ENCODE measurements around the gene USP47. TPM values are rescaled to one million over a fixed set of nuclear protein-coding genes. Genes with fewer than 3 reads are reported as not detected.

USP47 gene
- total RNA-seq, 4 donors from 2014 or later, result 84.4 to 222 (median 97.6) TPM

GRCh38 chr11:11806074-11806473 is 35.7 kb upstream of the USP47 start:
- intact Hi-C loops (cut with DNase I; ENCODE audit: low total_unique reads), result no loop called here
- no peak overlapping the region for H3K27ac ChIP-seq
- no peaks in the 10 kb centered on the region for H3K9me3 ChIP-seq
- no peak for TF ChIP-seq CTCF (IDR thresholded peaks at IDR 0.05 in 4 of 5, conservative IDR thresholded peaks at IDR 0.05 in 1 of 5)
- no peak for TF ChIP-seq POLR2A (IDR thresholded peaks at IDR 0.05)
- DNase-seq (no peak), ATAC-seq (no peak)
- no peaks in the 10 kb centered on the region for H3K27me3 ChIP-seq
- H3K4me3 ChIP-seq, result no peak overlapping the region
- no peaks in the 10 kb centered on the region for H3K36me3 ChIP-seq
- in situ Hi-C loops (cut with MboI; ENCODE audit: low sequenced_read_pairs in 4 of 4), result loop anchor here in 2 of 4 donors (10.0 to 25.0 kb wide), 3 partner anchors 229 to 456 kb away; no protein-coding TSS in a partner anchor
- no peaks in the 10 kb centered on the region for H3K4me1 ChIP-seq

DNA sequence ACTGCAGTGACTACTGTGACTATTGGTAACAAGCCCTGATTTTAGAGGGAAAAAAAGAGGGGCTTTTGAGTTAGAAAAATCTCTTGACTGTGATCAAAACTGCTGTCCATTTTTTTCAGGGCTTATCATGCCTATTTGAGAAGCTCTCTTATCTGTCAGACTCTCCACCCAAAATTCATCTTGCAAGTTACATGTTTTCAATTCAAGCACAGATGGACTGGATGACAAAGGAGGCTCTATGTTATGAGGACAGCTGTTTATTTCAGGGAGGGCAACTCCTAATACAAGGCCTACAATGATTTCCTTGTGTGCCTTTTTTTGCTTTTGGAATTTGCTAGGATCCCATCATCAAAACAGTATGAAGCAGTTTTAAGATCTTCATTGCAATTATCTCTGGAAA is 35.2 kb upstream of the USP47 start:
- Histone ChIP-seq H3K4me3 (no peak overlapping the region), H3K4me1 (no peaks in the 10 kb centered on the region), H3K27ac (no peak overlapping the region), H3K9me3 (no peaks in the 10 kb centered on the region), H3K27me3 (no peaks in the 10 kb centered on the region), H3K36me3 (no peaks in the 10 kb centered on the region)
- intact Hi-C loops (cut with DNase I; ENCODE audit: low total_unique reads), result no loop called here
- in situ Hi-C loops (cut with MboI; ENCODE audit: low sequenced_read_pairs in 4 of 4), result loop anchor here in 2 of 4 donors (10.0 to 25.0 kb wide), 3 partner anchors 228 to 456 kb away; no protein-coding TSS in a partner anchor
- ATAC-seq, result no peak
- TF ChIP-seq POLR2A (IDR thresholded peaks at IDR 0.05) (no peak), CTCF (IDR thresholded peaks at IDR 0.05 in 4 of 5, conservative IDR thresholded peaks at IDR 0.05 in 1 of 5) (no peak)
- DNase-seq, result no peak

- Histone ChIP-seq H3K4me1 (peaks cover 0 to 6% of the 10 kb centered on the region in 2 donors), H3K4me3 (no peak overlapping the region), H3K9me3 (no peaks in the 10 kb centered on the region), H3K27ac (no peak overlapping the region), H3K27me3 (no peaks in the 10 kb centered on the region), H3K36me3 (no peaks in the 10 kb centered on the region)
- intact Hi-C loops (cut with DNase I; ENCODE audit: low total_unique reads), result no loop called here
- no peak for DNase-seq
- no peak for ATAC-seq
- in situ Hi-C loops (cut with MboI; ENCODE audit: low sequenced_read_pairs in 4 of 4), result loop anchor here in 2 of 4 donors (10.0 to 25.0 kb wide), 3 partner anchors 227 to 454 kb away; no protein-coding TSS in a partner anchor
- no peak for TF ChIP-seq CTCF (IDR thresholded peaks at IDR 0.05 in 4 of 5, conservative IDR thresholded peaks at IDR 0.05 in 1 of 5)
- no peak for TF ChIP-seq POLR2A (IDR thresholded peaks at IDR 0.05)
Measured at GRCh38 chr11:11807811-11808782, 33.7 kb upstream of the USP47 start.

GRCh38 chr11:11808992-11809615 is 32.7 kb upstream of the USP47 start:
- in situ Hi-C loops (cut with MboI; ENCODE audit: low sequenced_read_pairs in 4 of 4), result loop anchor here in 2 of 4 donors (10.0 to 25.0 kb wide), 3 partner anchors 226 to 453 kb away; no protein-coding TSS in a partner anchor
- intact Hi-C loops (cut with DNase I; ENCODE audit: low total_unique reads), result no loop called here
- TF ChIP-seq POLR2A (IDR thresholded peaks at IDR 0.05), result no peak
- no peak for TF ChIP-seq CTCF (IDR thresholded peaks at IDR 0.05 in 4 of 5, conservative IDR thresholded peaks at IDR 0.05 in 1 of 5)
- Histone ChIP-seq H3K27me3 (no peaks in the 10 kb centered on the region), H3K4me3 (no peak overlapping the region), H3K36me3 (no peaks in the 10 kb centered on the region), H3K27ac (no peak overlapping the region), H3K4me1 (peaks cover 6 to 7% of the 10 kb centered on the region in 2 donors), H3K9me3 (no peaks in the 10 kb centered on the region)
- ATAC-seq (no peak), DNase-seq (no peak)

All from gastrocnemius medialis (tissue), 4 donors.